GM19438 (cell line): ENCODE data around the gene IFFO2.
"Not testable (repeated sequence)": the region's sequence is repeated elsewhere in the genome, so short reads cannot be mapped to it uniquely, and the experiment has no call there.

Experiments used
- ATAC-seq: cut with Tn5 transposase; IDR thresholded peaks from one replicate; pipeline ENCODE4 v1.9.1; 2021; ENCODE audit warnings: low read depth; ENCODE audit not compliant: unreplicated experiment

Gene IFFO2

DNA sequence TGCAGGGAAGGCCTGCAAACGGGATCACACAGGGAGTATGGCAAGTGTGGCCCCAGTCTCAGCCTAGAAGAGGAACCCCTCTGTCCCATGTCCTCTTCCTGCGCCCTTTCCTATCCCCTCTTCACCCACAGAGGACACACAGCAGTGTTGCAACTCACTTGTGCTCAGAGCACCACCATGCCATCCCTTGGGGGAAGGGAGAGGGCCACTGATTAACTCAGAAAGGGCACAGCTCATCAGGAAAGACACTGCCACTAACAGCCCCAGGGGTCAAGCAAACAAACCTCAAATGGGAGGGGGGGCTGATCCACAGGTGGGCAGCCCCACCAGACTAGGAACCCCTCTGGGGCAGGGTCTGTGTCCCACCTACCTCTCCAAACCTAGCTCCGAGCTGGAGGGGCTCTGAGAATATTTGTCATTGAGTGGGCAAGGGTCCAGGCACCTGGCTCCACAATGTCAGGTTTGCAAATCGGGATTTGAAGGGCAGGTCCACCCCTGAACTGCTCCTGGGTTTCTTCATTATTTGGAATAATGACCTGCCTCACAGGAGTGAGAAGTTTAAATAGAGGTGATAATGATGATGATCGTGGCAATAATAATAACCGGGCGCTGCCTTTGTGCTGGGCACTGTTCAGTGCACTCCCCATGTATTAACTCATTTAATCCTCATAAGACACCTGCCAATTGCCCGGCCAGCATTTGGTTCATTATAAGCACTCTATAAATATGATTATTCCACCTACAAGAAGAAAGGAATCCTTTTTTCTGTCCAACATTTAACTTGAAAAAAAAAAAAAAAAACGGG is 55.1 kb downstream of the IFFO2 start:
- no peak for ATAC-seq

DNA sequence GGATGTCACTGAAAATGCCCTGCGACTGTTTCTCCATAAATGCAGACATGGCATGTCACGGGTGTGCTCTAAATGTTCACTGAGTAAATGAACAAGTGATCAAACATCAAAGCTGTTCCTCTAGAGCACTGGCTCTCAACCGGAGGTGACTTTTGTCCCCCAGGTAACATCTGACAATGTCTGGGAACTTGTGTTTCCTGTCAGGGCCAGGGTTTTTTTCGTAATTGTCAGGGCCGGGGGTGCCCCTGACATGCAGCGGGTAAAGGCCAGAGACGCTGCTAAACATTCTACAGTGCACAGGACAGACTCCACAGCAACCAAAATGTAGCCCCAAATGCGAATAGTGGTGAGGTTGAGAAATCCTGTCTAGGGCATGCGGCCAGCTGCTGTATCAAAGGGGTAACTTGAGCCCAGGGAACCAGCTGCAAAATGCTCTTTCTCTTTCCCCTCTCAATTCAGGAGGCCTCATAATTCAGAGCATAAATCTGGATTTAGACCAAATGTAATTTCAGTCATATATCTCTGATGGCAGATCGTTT is 56.1 kb downstream of the IFFO2 start:
- ATAC-seq = no peak

DNA sequence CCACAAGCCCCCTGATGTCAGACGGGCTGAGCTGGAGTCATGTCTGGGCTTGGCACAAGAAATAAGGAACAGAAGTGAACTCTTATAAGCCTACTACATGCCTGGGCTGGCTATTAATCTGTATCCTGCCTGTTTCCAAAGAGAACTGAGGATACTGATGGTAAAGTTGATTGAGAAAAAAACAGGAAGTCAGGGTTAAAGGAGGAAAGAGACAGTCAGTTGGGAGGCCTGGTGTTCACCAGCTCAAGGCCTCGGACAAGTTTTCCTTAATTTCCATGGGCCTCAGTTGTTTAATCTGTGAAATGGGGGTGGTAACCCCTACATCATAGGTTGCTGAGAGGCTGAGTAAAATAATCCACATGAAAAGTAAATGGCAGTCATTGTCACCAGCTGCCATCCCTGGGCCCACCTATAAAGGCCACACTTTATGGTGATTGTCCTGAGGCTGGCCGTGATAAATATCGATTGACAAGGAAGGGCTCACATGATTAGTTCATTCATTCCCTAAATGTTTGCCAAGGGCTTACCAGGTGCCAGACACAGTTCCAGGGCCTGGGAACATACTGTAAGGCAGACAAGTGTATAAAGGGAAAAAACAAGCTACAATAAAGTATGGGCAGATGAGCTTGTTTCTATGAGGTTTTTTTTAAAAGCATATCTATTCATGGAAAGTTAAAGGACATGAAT is 57.0 kb downstream of the IFFO2 start:
- ATAC-seq = no peak

DNA sequence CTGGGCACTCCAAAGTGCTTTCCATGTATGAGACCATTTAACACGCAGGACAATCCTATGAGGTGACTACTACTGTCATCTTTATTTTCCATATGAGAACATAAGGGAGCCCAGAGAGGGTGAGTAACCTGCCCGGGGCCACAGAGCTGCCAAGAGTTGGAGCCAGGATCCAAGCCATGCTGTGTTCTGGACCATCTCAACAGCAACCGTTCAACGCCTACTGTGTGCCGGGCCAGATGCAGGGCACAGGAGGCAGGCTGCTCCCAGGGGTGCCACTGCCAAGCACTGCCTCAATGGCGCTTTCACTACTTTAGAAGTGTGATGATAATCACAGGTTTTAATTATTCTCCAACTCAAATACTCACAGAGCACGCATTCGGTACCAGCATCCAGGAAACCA is 57.9 kb downstream of the IFFO2 start:
- no peak for ATAC-seq

DNA sequence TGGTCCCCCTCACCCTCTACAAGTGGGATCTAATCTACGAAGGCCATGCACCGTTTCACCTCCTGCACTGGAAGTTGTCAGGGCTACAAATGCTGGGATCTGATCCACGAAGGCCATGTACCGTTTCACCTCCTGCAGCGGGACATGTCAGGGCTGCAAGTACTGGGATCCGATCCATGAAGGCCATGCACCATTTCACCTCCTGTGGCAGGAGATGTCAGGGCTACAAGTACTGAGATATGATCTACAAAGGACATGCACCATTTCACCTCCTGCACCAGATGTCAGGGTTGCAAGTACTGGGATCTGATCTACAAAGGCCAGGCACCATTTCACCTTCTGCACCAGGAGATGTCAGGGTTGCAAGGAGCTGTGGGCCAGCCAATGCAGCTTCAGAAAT is 61.2 kb downstream of the IFFO2 start:
- no peak for ATAC-seq

DNA sequence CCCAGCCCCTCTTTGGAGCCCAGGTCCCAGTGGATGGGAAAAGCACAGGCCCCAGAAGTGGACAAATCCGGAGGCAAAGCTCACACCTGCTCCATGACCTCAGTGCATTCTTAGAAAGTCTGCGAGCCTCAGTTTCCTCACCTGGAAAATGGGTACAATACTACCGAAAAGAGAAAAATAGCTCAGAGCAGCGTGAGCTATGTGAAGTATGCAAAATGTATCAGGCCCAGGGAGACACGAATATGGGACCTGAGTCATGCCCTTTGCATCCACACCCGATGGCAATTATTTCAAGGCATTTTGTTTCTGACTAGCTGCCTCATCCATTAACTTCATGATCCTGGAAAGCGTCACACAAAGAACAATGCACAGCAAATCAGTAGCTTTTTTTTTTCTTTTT is 63.4 kb downstream of the IFFO2 start:
- ATAC-seq = no peak

DNA sequence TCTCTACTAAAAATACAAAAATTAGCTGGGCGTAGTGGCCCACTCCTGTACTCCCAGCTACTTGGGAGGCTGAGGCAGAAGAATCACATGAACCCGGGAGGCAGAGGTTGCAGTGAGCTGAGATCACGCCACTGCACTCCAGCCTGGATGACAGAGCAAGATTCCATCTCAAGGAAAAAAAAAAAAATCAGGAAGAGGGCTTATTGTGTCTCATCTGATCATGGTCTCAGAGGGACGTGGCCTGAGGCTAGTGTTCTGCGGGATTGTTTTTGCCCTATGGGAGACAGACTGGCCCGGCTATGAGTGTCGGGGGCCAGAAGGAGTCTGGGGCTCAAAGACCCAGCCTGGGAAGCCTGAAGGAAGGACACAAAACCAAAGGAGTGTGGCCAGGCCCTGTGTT is 64.6 kb downstream of the IFFO2 start:
- not testable (repeated sequence) for ATAC-seq

DNA sequence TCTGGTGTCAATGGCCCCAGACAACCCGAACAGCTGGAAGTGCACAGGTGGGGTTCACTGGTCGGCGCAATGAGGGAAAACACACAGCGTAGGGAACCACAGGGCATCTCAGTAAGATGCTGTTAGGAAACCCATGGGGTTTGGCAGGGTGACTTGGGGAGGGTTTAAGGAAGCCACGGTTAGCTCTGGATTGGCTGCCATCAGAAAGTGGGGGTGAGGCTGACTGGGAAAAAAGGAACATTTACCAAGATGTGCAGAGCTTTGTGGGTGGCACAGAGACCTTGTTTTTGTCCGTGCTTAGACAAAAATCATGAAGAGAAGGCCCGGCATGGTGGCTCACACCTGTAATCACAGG is 65.1 kb downstream of the IFFO2 start:
- no peak for ATAC-seq

DNA sequence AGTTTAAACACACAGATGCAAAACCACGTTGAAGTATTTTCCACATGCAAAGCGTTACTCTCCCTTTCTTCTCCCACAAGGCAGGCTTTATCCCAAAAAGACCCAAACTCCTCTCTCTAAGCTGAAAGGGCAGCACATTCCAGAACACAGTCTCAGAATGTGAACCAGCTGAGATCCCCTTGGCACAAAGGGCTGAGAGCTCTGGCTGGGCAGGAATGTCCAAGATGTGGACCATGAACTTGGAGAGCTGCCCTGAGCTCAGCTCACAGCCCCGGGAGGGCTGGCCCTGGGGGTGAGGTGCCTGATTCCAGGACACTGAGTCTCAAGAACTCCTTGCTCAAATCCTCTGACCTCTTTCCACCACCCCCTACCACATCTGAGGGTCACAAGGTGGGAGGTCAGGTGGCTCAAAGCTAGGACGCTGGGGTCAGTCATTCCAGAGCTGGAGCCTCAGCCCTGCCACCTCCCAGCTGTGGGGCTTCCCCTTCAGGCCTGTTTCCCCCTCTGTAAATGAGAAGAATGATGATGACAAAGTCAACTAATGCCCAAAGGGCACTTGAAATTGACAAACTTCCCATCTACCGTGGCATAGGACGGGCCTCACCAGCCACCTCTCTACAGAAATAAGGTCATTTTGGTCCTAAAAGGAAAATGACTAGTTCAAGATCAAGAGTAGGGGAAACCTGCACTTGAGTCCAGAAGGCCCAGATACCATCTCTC is 65.6 kb downstream of the IFFO2 start:
- no peak for ATAC-seq

DNA sequence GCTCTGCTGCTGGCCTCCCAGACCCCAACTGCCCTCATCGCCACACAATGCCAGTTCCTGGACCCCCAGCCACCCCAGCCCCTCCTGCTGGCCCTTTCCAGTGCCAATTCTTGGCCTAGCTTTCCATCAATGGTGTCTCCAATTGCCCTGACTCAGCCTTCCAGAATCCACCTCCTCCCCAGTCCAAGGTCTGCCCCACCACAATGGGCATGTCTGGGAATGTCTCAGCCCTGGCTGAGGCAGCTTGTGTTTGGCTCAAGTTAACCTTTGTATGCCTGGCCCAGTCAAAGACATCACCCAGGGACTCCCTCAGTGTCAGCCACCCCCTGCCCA is 70.5 kb downstream of the IFFO2 start:
- ATAC-seq = no peak

DNA sequence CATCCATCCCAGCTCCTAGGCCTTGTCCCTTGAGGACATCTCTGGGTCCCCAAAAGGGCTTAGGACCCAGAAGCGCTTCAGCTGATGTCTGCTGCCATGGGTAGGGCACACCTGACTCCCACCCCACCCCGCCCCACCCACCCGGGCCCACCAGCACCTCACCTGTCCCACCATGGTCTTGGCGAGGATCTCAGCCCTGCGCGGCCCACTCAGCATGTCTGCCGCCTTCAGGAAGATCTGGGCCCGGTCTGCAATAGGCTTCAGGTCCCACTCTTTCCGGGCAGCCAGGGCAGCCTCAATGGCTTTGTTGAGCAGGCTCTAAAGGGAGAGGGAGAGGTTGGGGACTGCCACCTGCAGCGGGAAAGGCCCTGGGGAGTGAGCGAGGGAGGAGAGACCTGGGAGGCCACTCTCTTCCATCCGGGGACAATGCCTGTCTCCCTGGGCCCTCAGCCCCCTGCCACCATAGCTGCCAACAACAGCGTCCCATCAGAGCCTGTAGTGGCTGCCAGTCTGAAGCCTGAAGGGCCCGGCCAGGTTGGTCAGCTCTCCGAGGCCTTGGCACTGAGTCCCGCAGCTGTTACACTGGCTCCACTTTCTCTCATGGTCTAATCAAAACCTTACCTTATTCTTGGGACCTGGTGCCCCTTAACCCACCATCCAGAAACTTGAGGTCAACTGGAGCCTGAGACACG is 71.0 kb downstream of the IFFO2 start:
- no peak for ATAC-seq

DNA sequence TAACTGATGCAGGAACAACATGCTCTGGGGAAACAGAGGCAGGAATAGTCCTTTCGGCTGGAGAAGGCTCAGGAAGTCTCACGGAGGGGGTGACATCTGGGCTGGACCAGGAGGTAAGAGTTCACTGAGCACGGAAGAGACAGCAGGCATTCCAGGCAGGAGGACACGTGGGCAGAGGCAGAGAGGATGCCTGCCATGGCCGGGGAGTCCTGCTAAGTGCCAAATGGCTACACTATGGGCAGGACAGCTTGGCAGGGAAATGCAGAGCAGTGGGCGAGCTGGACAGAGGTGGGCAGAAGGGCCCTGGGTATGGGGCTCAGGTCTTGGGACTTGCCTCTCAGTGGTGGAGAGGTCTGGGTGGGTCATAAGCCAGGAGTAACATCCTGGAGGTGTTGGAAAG is 71.7 kb downstream of the IFFO2 start:
- ATAC-seq = no peak

DNA sequence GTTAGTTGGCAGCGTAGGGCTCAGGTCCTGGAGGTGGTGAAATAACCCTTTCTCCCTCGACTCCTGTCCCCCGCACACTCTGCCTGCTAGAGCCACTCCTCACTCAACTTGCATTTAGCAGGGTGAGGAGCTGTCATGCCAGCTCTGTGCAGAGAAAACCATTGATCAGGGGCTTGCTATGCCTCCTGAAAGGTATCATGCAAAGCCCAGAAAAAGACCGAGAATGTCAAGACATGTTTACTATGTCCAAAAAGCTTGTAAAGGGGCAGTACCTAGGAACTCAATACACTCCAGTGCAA is 72.1 kb downstream of the IFFO2 start:
- no peak for ATAC-seq

DNA sequence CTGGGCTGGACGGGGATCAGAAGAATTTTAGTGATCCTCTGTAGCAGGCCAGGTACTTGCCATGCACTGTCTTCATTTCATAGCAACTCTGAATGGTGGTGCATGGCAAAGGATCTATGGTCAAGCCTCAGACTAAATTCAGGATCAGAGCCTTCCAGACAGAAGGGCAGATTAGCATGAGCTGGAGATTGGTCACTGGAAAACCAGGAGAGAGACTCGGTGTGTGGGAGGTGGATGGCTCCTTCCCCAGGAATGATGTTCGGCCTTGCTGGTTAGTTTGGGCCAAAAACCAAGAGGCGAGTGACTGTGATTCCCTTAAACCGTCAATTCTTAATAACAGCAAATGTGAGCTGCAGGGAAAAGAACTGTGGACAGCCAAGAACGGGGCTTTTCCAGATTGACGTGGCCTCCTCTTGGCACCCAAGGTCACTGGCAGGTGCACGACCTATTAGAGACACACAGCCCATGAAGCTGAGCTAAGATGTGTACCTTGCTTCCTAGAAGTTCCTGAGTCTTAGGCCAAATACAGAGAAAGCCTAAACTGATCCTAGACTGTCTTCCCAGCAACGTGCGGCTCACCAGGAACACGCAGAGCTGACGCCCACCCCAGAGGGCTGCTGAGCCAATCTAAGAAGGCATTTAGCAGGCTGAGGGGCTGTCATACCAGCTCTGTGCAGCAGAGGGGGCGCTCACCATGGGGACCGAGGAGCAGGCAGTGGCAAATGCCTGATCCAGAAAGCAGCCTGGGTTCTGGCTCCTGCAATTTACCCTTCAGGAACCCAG is 72.6 kb downstream of the IFFO2 start:
- ATAC-seq = no peak

DNA sequence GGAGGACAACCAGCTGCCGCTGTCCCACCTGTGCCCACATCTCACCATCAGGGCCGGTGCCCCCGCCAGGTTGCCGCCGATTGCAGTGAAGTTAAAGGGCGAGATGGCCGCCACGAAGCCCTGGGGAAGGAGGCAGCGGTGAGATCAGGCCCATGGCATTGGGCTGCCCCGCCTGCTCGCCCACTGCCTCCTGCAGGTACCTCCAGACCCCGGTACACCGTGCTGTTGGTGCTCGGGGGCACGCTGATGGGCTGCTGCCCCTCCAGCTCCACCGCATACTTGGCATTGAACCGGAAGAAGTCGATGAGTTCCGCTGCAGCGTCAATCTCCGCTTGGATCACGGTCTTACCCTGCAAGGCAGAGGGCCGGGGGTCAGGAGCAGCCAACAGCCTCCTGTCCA is 73.4 kb downstream of the IFFO2 start:
- ATAC-seq = no peak

DNA sequence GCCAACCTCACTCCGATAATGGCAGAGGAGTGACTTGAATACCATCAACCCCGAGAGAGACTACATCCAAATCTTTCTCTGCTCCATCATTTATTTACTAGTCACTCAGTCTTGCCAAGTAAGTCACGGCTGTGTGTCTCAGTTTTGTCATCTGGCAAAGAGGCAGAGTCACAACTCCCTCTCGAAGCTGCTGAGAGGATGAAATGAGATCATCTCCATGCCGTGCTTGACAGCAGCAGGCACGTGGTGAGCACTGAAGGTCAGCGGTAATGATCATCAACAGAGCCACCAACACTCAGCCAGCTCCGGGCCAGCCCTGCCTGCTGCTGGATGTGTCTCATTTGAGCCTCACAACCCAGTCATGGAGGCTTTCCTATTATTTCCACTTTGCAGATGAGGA is 74.0 kb downstream of the IFFO2 start:
- ATAC-seq = no peak

DNA sequence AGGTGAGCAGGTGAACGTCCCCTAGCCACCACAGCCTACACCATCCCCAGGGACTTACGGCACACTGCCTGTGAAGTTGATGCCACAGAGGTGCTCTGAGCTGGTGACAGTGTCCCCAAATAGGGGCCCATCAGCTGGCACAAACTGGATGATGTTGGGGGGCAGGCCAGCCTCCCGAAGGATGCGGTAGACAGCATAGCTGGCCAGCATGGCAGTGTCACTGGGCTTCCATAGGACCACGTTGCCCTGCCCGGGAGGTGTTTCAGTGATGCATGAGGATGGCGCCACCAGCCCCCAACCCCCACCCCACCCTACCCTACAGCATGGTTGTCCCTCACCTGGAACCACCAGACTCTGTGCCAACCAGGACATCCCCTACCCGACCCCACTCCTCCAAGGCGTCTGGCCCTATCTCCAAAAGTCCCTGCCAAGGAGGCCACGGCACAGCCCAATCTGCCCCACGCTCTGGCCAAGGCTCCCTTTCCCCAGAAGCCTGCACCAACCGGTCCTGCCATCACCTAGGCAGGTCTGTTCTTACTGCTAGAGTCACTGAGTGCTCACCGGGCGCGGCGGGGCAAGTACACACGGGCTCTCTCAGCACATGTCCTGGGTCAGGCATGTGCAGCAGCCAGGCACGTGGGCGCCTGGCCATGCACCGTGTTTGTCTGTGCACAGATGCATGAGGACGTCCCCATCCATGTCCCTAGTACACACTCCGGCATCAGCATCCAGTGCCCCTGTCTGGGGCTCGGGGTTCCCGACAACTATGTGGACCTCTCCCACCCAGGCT is 74.6 kb downstream of the IFFO2 start:
- no peak for ATAC-seq

DNA sequence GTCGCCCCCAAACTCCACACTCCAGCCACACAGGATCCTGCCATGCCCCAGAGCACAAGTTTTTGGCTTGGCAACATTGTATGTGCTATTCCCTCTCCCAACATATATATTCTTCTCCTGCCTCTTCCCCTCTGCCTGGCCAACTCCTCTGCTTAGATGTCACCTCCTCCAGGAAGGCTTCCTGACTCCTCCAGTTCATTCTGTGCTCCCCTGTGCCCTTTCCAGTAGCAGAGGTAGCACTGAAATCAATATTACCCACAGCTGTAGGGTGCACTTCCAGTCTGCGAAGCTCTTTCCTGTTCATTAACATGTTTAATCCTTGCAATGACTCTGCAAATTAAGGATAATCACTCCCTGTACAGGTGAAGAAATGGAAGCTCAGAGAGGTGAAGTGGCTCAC is 75.3 kb downstream of the IFFO2 start:
- no peak for ATAC-seq

DNA sequence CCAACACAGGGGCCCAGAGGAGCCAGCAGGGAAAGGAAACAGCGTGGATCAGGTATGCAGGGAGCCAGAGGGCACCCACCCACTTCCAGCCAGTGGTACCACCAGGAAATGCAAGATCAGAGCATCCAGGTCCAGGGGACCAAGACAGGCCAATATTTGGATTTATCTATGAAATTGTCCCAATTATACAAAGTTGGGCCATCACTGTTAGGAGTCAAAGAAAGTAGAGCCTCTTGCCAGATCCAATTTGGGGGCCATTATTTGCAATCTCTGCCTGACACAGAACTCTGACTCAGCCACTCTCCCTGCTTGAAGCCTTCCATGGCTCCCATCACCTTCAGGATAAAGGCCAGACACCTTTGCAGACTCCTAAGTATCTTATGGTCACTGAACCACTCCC is 75.9 kb downstream of the IFFO2 start:
- ATAC-seq = no peak
